Endothelial cell of umbilical vein (primary cell): ENCODE measurements around the gene NDRG2. TPM values are rescaled to one million over a fixed set of nuclear protein-coding genes. Genes with fewer than 3 reads are reported as not detected.

Experiments
- BruUV-seq: library from RNA; stranded (reverse); fragments of 400-500 nt; replicated peaks from 2 replicates; lab custom pipeline; 2021; lab: Mats Ljungman, UMichigan
- CTCF ChIA-PET: fragments of 300-600, 350-600 bp; sonication (Branson Sonifier 250); formaldehyde crosslinking; loops from one replicate; lab custom pipeline; 2021; ENCODE audit warnings: antibody characterized with exemption, inconsistent platforms; lab: Charles Lee
- POLR2A ChIA-PET: fragments of 300-600, 350-600 bp; sonication (Branson Sonifier 250); formaldehyde crosslinking; loops from one replicate; lab custom pipeline; 2021; ENCODE audit warnings: antibody characterized with exemption, inconsistent platforms; lab: Charles Lee
- DNase-seq: peaks from one replicate; pipeline ENCODE4 v3.0.0-alpha.2; 2011; ENCODE audit warnings: low read depth, low spot score
- FAIRE-seq: peaks from 2 replicates; lab custom pipeline; 2011; peaks lifted over from hg19 to GRCh38; lab: Jason Lieb, UNC
- H2AFZ ChIP-seq: 2 replicates; pipeline ENCODE4 v1.6.0; 2012; ENCODE audit warnings: low read depth, low read length, control low read depth, inconsistent platforms
- H3K27ac ChIP-seq: 2 replicates; pipeline ENCODE4 v1.5.1; 2011; ENCODE audit warnings: low read depth, mild to moderate bottlenecking, control low read depth, low read length, moderate library complexity; ENCODE audit not compliant: insufficient read depth
- H3K27me3 ChIP-seq, 2 experiments: 2 replicates each; pipeline versions ENCODE4 v1.6.0 to v1.6.1; 2011; ENCODE audit warnings: low read length in 2 of 2, mixed read lengths in 1 of 2; ENCODE audit not compliant: control insufficient read depth in 2 of 2, insufficient read depth in 2 of 2
- H3K36me3 ChIP-seq, 2 experiments: 2 replicates in 1 of 2; 3 replicates in 1 of 2; pipeline ENCODE4 v1.5.1; 2011; ENCODE audit warnings: low read length in 2 of 2, mild to moderate bottlenecking in 1 of 2, moderate library complexity in 1 of 2; ENCODE audit not compliant: control insufficient read depth in 2 of 2, insufficient read depth in 2 of 2; ENCODE audit errors: extremely low read depth in 1 of 2
- H3K4me1 ChIP-seq: 3 replicates; pipeline ENCODE4 v1.5.1; 2011; ENCODE audit warnings: mild to moderate bottlenecking, low read length; ENCODE audit not compliant: control insufficient read depth, insufficient read depth; ENCODE audit errors: extremely low read depth
- H3K4me2 ChIP-seq: 2 replicates; pipeline ENCODE4 v1.6.1; 2011; ENCODE audit warnings: low read length, control low read depth, mixed read lengths; ENCODE audit not compliant: insufficient read depth
- H3K4me3 ChIP-seq, 3 experiments: fragments of 200-600 bp in 1 of 3; sonication (generic), shearing (Covaris generic) in 1 of 3; replicated peaks in 1 of 3; 2 replicates each; pipeline ENCODE4 v1.5.1; 2011 to 2016; ENCODE audit warnings: control low read depth in 3 of 3, low read length in 3 of 3, mild to moderate bottlenecking in 2 of 3, inconsistent platforms in 1 of 3, low read depth in 1 of 3, moderate library complexity in 1 of 3; ENCODE audit not compliant: insufficient read depth in 1 of 3
- H3K79me2 ChIP-seq: 2 replicates; pipeline ENCODE4 v1.6.0; 2012; ENCODE audit warnings: low read length, inconsistent platforms; ENCODE audit not compliant: control insufficient read depth, insufficient read depth
- H3K9ac ChIP-seq: replicated peaks from 2 replicates; pipeline ENCODE3; 2011; ENCODE audit warnings: low read length, control low read depth; ENCODE audit not compliant: insufficient read depth; ENCODE audit errors: extremely low read depth
- H3K9me1 ChIP-seq: replicated peaks from 3 replicates; pipeline ENCODE4 v1.6.0; 2011; ENCODE audit warnings: mild to moderate bottlenecking, low read length; ENCODE audit not compliant: control insufficient read depth, insufficient read depth; ENCODE audit errors: extremely low read depth
- H3K9me3 ChIP-seq: replicated peaks from 2 replicates; pipeline ENCODE4 v1.5.1; 2012; ENCODE audit warnings: low read length, inconsistent platforms; ENCODE audit not compliant: control insufficient read depth, insufficient read depth
- H4K20me1 ChIP-seq: replicated peaks from 2 replicates; pipeline ENCODE3; 2011; ENCODE audit warnings: mild to moderate bottlenecking, low read length; ENCODE audit not compliant: control insufficient read depth, insufficient read depth; ENCODE audit errors: extremely low read depth
- EZH2 ChIP-seq: IDR thresholded peaks from 2 replicates; pipeline ENCODE4 v1.6.1; 2012; ENCODE audit warnings: borderline replicate concordance, low read depth, mild to moderate bottlenecking, moderate library complexity, low read length, inconsistent platforms; ENCODE audit not compliant: severe bottlenecking
- FOS ChIP-seq: IDR thresholded peaks from 2 replicates; pipeline ENCODE4 v1.6.1; 2011; ENCODE audit warnings: mild to moderate bottlenecking, low read length, moderate library complexity, borderline replicate concordance; ENCODE audit not compliant: insufficient read depth
- GATA2 ChIP-seq: IDR thresholded peaks from 2 replicates; pipeline ENCODE4 v1.7.0; 2011; ENCODE audit warnings: low read depth, mild to moderate bottlenecking, moderate library complexity, mixed read lengths, low read length; ENCODE audit not compliant: insufficient read length, insufficient read depth
- JUN ChIP-seq: IDR thresholded peaks from 2 replicates; pipeline ENCODE4 v1.6.1; 2011; ENCODE audit warnings: borderline replicate concordance, low read depth; ENCODE audit not compliant: insufficient read length, insufficient read depth
- MYC ChIP-seq: IDR thresholded peaks from one replicate; pipeline ENCODE4 v1.6.1; 2011; ENCODE audit warnings: mild to moderate bottlenecking, low read depth, low read length
- POLR2A ChIP-seq: IDR thresholded peaks from 2 replicates; pipeline ENCODE4 v1.6.1; 2012; ENCODE audit warnings: low read depth, mild to moderate bottlenecking, control low read depth, low read length
- dilution Hi-C: fragments of 300-500 bp; cut with MboI; formaldehyde crosslinking; loops from one replicate; pipeline ENCODE4 v1.15.0; 2019; ENCODE audit warnings: low sequenced_read_pairs; ENCODE audit not compliant: extremely low pct_ligation_motif_present
- intact Hi-C: fragments of 100-400 bp; cut with micrococcal nuclease; formaldehyde crosslinking; loops from one replicate; pipeline ENCODE4 v1.10.0; 2022
- polyA plus RNA-seq, 4 experiments: library from polyadenylated mRNA; depleted of rRNA in 3 of 4; stranded (reverse) in 3 of 4; unstranded in 1 of 4; fragments of >200 nt; gene quantifications; 2 replicates each; pipeline versions ENCODE4 v1.2.1 to v1.2.3, GENCODE V29; 2011 to 2012; ENCODE audit warnings: missing spikeins in 1 of 4
- total RNA-seq: library from RNA; stranded (reverse); gene quantifications from 2 replicates; pipeline ENCODE4 v1.2.3, GENCODE V29; 2021
- TF ChIP-seq, protein P1 (sequence below), 2 donors: IDR thresholded peaks; 1 replicate in 1 of 2; 2 replicates in 1 of 2; pipeline ENCODE4 v1.5.1; 2011; ENCODE audit warnings: low read length in 2 of 2, mild to moderate bottlenecking in 2 of 2, moderate library complexity in 2 of 2, control low read depth in 1 of 2, inconsistent platforms in 1 of 2, low read depth in 1 of 2; ENCODE audit not compliant: insufficient read depth in 1 of 2; ENCODE audit errors: extremely low read depth in 1 of 2
- TF ChIP-seq, protein P2 (sequence below): IDR thresholded peaks from 2 replicates; pipeline ENCODE4 v1.6.1; 2011; ENCODE audit not compliant: insufficient read depth, insufficient read length

NDRG2 gene
- total and polyA plus RNA-seq, 2 donors (not counting 3 experiments of a cell fraction or from before 2014, with no cell fraction given), result 0.54 TPM; not detected in 1

DNA sequence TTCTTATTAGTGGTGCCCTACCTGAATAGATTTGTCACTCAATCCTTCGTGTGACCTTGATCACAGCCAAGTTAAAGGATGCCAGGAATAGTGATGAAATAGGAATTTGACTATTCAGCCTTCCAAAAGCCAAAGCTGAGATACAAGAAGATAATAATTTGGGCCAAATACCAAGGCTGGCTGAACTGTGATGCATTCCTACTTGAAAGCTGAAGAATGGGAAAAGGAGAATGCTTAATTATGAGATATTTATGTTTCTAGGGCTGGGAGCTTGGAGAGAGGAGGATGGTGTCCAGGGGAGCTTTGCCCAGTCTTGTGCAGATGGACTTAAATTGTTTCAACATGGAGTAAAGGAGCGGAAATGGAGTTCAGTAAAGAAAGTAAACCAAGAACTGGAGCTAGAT, 22.5 kb upstream of the NDRG2 start:
- H2AFZ ChIP-seq, result no peak overlapping the region
- DNase-seq (no peak), FAIRE-seq (no peak)
- H3K9ac ChIP-seq, result no peak overlapping the region
- H3K9me3 ChIP-seq, result no peaks in the 10 kb centered on the region
- TF ChIP-seq, protein P1, sequence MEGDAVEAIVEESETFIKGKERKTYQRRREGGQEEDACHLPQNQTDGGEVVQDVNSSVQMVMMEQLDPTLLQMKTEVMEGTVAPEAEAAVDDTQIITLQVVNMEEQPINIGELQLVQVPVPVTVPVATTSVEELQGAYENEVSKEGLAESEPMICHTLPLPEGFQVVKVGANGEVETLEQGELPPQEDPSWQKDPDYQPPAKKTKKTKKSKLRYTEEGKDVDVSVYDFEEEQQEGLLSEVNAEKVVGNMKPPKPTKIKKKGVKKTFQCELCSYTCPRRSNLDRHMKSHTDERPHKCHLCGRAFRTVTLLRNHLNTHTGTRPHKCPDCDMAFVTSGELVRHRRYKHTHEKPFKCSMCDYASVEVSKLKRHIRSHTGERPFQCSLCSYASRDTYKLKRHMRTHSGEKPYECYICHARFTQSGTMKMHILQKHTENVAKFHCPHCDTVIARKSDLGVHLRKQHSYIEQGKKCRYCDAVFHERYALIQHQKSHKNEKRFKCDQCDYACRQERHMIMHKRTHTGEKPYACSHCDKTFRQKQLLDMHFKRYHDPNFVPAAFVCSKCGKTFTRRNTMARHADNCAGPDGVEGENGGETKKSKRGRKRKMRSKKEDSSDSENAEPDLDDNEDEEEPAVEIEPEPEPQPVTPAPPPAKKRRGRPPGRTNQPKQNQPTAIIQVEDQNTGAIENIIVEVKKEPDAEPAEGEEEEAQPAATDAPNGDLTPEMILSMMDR (IDR thresholded peaks at IDR 0.05; ENCODE audit: extremely low read depth in 1 of 2, insufficient read depth in 1 of 2, low read depth in 1 of 2, low read length in 2 of 2), result no peak
- TF ChIP-seq, protein P2, sequence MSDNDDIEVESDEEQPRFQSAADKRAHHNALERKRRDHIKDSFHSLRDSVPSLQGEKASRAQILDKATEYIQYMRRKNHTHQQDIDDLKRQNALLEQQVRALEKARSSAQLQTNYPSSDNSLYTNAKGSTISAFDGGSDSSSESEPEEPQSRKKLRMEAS, result no peak
- no peak for TF ChIP-seq MYC
- no peak for TF ChIP-seq GATA2
- TF ChIP-seq POLR2A, result no peak
- TF ChIP-seq JUN, result no peak
- TF ChIP-seq FOS, result no peak
- TF ChIP-seq EZH2, result no peak
- dilution Hi-C loops (no loop called here), intact Hi-C loops (no loop called here)
- H4K20me1 ChIP-seq, result no peaks in the 10 kb centered on the region
- no peaks in the 10 kb centered on the region for H3K36me3 ChIP-seq
- peaks cover 23 to 24% of the 10 kb centered on the region in 2 experiments for H3K27me3 ChIP-seq
- H3K9me1 ChIP-seq, result no peaks in the 10 kb centered on the region
- H3K79me2 ChIP-seq, result no peaks in the 10 kb centered on the region
- H3K4me2 ChIP-seq, result no peak overlapping the region
- H3K4me1 ChIP-seq, result no peaks in the 10 kb centered on the region
- ChIA-PET CTCF (interaction anchor here (1.2 to 3.3 kb wide), 4 partner anchors 19 to 32 kb away, joined by 3 to 19 read pairs (median 7); no protein-coding TSS in a partner anchor), POLR2A (no interaction called here)
- no TSS peak for BruUV-seq
- H3K4me3 ChIP-seq, result no peak overlapping the region
- H3K27ac ChIP-seq, result no peak overlapping the region
